Ectodermal cell (in vitro differentiated cells): ENCODE results near the gene TSPAN5.
"Not testable (repeated sequence)": the region's sequence is repeated elsewhere in the genome, so short reads cannot be mapped to it uniquely, and the experiment has no call there.

Experiments
- H3K27ac ChIP-seq: 2 replicates; pipeline ENCODE4 v1.7.0; 2013; ENCODE audit warnings: mild to moderate bottlenecking, low read depth, low read length; ENCODE audit not compliant: insufficient read depth, poor library complexity, severe bottlenecking
- H3K27me3 ChIP-seq: 2 replicates; pipeline ENCODE4 v1.7.0; 2013; ENCODE audit warnings: mild to moderate bottlenecking, low read length; ENCODE audit not compliant: insufficient read depth, control insufficient read depth, poor library complexity, severe bottlenecking
- H3K36me3 ChIP-seq: one replicate; pipeline ENCODE4 v1.7.0; 2013; ENCODE audit warnings: low read length; ENCODE audit not compliant: control insufficient read depth, insufficient read depth
- H3K4me1 ChIP-seq: one replicate; pipeline ENCODE4 v1.7.0; 2013; ENCODE audit warnings: low read length; ENCODE audit not compliant: control insufficient read depth, insufficient read depth
- H3K4me3 ChIP-seq: 2 replicates; pipeline ENCODE4 v1.7.0; 2013; ENCODE audit warnings: low read depth, low read length, control low read depth; ENCODE audit not compliant: insufficient read depth
- H3K9me3 ChIP-seq: 2 replicates; pipeline ENCODE4 v1.7.0; 2013; ENCODE audit warnings: mild to moderate bottlenecking, low read length, moderate library complexity; ENCODE audit not compliant: control insufficient read depth
- WGBS, 2 experiments: methylation state at CpG; one replicate each; pipeline ENCODE4 v1.1.7; 2013; ENCODE audit warnings: missing lambda C conversion rate in 2 of 2; 5-methylcytosine and 5-hydroxymethylcytosine counted together

Gene TSPAN5

GRCh38 chr4:98491899-98492559, 166.4 kb downstream of the TSPAN5 start:
- WGBS, 2 experiments: 90 to 92% methylated on average over 7 of the region's 7 CpGs
- Histone ChIP-seq H3K4me3 (no peak overlapping the region), H3K36me3 (no peaks in the 10 kb centered on the region), H3K4me1 (peaks cover 9% of the 10 kb centered on the region), H3K27ac (no peak overlapping the region), H3K9me3 (no peaks in the 10 kb centered on the region), H3K27me3 (no peaks in the 10 kb centered on the region)

- Histone ChIP-seq H3K27ac (no peak overlapping the region), H3K4me3 (no peak overlapping the region), H3K27me3 (no peaks in the 10 kb centered on the region), H3K4me1 (peaks cover 9% of the 10 kb centered on the region), H3K36me3 (no peaks in the 10 kb centered on the region), H3K9me3 (no peaks in the 10 kb centered on the region)
- 90% methylated on average over 3 of the region's 3 CpGs for WGBS, 2 experiments
These were observed 168.2 kb downstream of the TSPAN5 start for GRCh38 chr4:98490251-98490650.

GRCh38 chr4:98485816-98486345, 172.5 kb downstream of the TSPAN5 start:
- Histone ChIP-seq H3K36me3 (no peaks in the 10 kb centered on the region), H3K27me3 (no peaks in the 10 kb centered on the region), H3K4me3 (no peak overlapping the region), H3K27ac (no peak overlapping the region), H3K4me1 (no peaks in the 10 kb centered on the region), H3K9me3 (no peaks in the 10 kb centered on the region)
- WGBS, 2 experiments: 84 to 88% methylated on average over 7 of the region's 7 CpGs

GRCh38 chr4:98484031-98484430, 174.4 kb downstream of the TSPAN5 start:
- Histone ChIP-seq H3K27me3 (no peaks in the 10 kb centered on the region), H3K4me3 (no peak overlapping the region), H3K9me3 (no peaks in the 10 kb centered on the region), H3K27ac (no peak overlapping the region), H3K4me1 (no peaks in the 10 kb centered on the region), H3K36me3 (no peaks in the 10 kb centered on the region)
- 96 to 100% methylated on average over 2 to 3 of the region's 3 CpGs for WGBS, 2 experiments

GRCh38 chr4:98482847-98483806, 175.3 kb downstream of the TSPAN5 start:
- Histone ChIP-seq H3K4me3 (no peak overlapping the region), H3K27ac (no peak overlapping the region), H3K9me3 (no peaks in the 10 kb centered on the region), H3K36me3 (no peaks in the 10 kb centered on the region), H3K27me3 (no peaks in the 10 kb centered on the region), H3K4me1 (no peaks in the 10 kb centered on the region)
- 91 to 94% methylated on average over 8 to 10 of the region's 10 CpGs for WGBS, 2 experiments

GRCh38 chr4:98482503-98482846, 175.9 kb downstream of the TSPAN5 start:
- no peaks in the 10 kb centered on the region for H3K36me3 ChIP-seq

GRCh38 chr4:98481167-98481566, 177.2 kb downstream of the TSPAN5 start:
- no peaks in the 10 kb centered on the region for H3K27me3 ChIP-seq
- no peaks in the 10 kb centered on the region for H3K36me3 ChIP-seq
- H3K27ac ChIP-seq: no peak overlapping the region
- 88 to 93% methylated on average over 3 of the region's 3 CpGs for WGBS, 2 experiments
- no peaks in the 10 kb centered on the region for H3K9me3 ChIP-seq
- H3K4me3 ChIP-seq: no peak overlapping the region
- H3K4me1 ChIP-seq: no peaks in the 10 kb centered on the region

More at GRCh38 chr4:98482503-98482846, 175.9 kb downstream of the TSPAN5 start:
- 87 to 100% methylated on average over 2 to 3 of the region's 3 CpGs for WGBS, 2 experiments
- no peak overlapping the region for H3K27ac ChIP-seq
- H3K4me1 ChIP-seq: no peaks in the 10 kb centered on the region
- no peak overlapping the region for H3K4me3 ChIP-seq
- H3K9me3 ChIP-seq: no peaks in the 10 kb centered on the region
- H3K27me3 ChIP-seq: no peaks in the 10 kb centered on the region

- H3K4me3 ChIP-seq: no peak overlapping the region
- no peak overlapping the region for H3K27ac ChIP-seq
- no peaks in the 10 kb centered on the region for H3K4me1 ChIP-seq
- 94 to 95% methylated on average over 5 of the region's 5 CpGs for WGBS, 2 experiments
- no peaks in the 10 kb centered on the region for H3K9me3 ChIP-seq
- no peaks in the 10 kb centered on the region for H3K36me3 ChIP-seq
- no peaks in the 10 kb centered on the region for H3K27me3 ChIP-seq
These were observed 177.9 kb downstream of the TSPAN5 start for GRCh38 chr4:98480535-98480934.

- H3K36me3 ChIP-seq, H3K4me3 ChIP-seq, H3K4me1 ChIP-seq, H3K9me3 ChIP-seq, H3K27ac ChIP-seq, H3K27me3 ChIP-seq: not testable (repeated sequence)
- 92 to 98% methylated on average over 2 of the region's 2 CpGs for WGBS, 2 experiments
These were observed 178.8 kb downstream of the TSPAN5 start for GRCh38 chr4:98479590-98479989.

GRCh38 chr4:98476891-98477290, 181.5 kb downstream of the TSPAN5 start:
- Histone ChIP-seq H3K4me1 (no peaks in the 10 kb centered on the region), H3K9me3 (no peaks in the 10 kb centered on the region), H3K36me3 (peaks cover 5% of the 10 kb centered on the region), H3K4me3 (no peak overlapping the region), H3K27me3 (no peaks in the 10 kb centered on the region), H3K27ac (no peak overlapping the region)
- WGBS, 2 experiments: 96 to 97% methylated on average over 9 of the region's 9 CpGs
